HepG2 (cell line): Measurements from ENCODE around the gene P4HA1. TPM values are rescaled to one million over a fixed set of nuclear protein-coding genes. Genes with fewer than 3 reads are reported as not detected.
A peak's percentile ranks its signal among the peaks of the same experiment; 100 is the strongest.

ENCODE experiments used
- ATRX ChIP-seq: sonication (generic); formaldehyde crosslinking; IDR thresholded peaks from 2 replicates; pipeline ENCODE4 v1.4.0; 2020; ENCODE audit warnings: missing genetic modification reagents, borderline replicate concordance
- ESRRA ChIP-seq: sonication (generic); formaldehyde crosslinking; IDR thresholded peaks from 2 replicates; pipeline ENCODE4 v1.5.1; 2020; ENCODE audit warnings: mild to moderate bottlenecking, low read depth, missing genetic modification reagents
- GLI4 ChIP-seq: sonication (generic); formaldehyde crosslinking; IDR thresholded peaks from 2 replicates; pipeline ENCODE4 v1.5.1; 2020; ENCODE audit warnings: missing genetic modification reagents, mild to moderate bottlenecking, moderate library complexity, borderline replicate concordance
- HNF1A ChIP-seq, 2 experiments: sonication (generic) in 1 of 2; formaldehyde crosslinking in 1 of 2; IDR thresholded peaks; 2 replicates each; pipeline versions ENCODE4 v1.4.0 to v1.6.1; 2016 to 2020; ENCODE audit warnings: borderline replicate concordance in 1 of 2, low read depth in 1 of 2, mild to moderate bottlenecking in 1 of 2, missing genetic modification reagents in 1 of 2
- MAFF ChIP-seq: IDR thresholded peaks from 2 replicates; pipeline ENCODE4 v1.6.1; 2011; ENCODE audit warnings: low read depth, low read length, improper control_type of control experiment
- MIER3 ChIP-seq: IDR thresholded peaks from 2 replicates; pipeline ENCODE4 v1.6.1; 2016; ENCODE audit warnings: missing compliant biosample characterization, borderline replicate concordance
- MXD3 ChIP-seq: IDR thresholded peaks from 2 replicates; pipeline ENCODE4 v1.6.1; 2016; ENCODE audit warnings: mild to moderate bottlenecking, missing biosample characterization, missing genetic modification reagents
- MYC ChIP-seq: sonication (generic); formaldehyde crosslinking; IDR thresholded peaks from 2 replicates; pipeline ENCODE4 v1.9.0; 2021; ENCODE audit warnings: missing genetic modification reagents, borderline replicate concordance
- NFYB ChIP-seq: sonication (generic); formaldehyde crosslinking; IDR thresholded peaks from 2 replicates; pipeline ENCODE4 v1.4.0; 2020; ENCODE audit warnings: missing genetic modification reagents
- PAWR ChIP-seq: sonication (generic); formaldehyde crosslinking; IDR thresholded peaks from 2 replicates; pipeline ENCODE4 v1.4.0; 2020; ENCODE audit warnings: missing genetic modification reagents, mild to moderate bottlenecking, borderline replicate concordance
- RXRB ChIP-seq: IDR thresholded peaks from 2 replicates; pipeline ENCODE4 v1.6.1; 2016; ENCODE audit warnings: borderline replicate concordance, missing genetic modification reagents, missing compliant biosample characterization
- SETDB1 ChIP-seq: sonication (generic); formaldehyde crosslinking; IDR thresholded peaks from 2 replicates; pipeline ENCODE4 v1.5.1; 2020; ENCODE audit warnings: missing genetic modification reagents, mild to moderate bottlenecking, borderline replicate concordance
- SMAD3 ChIP-seq: sonication (generic); formaldehyde crosslinking; IDR thresholded peaks from 2 replicates; pipeline ENCODE4 v1.4.0; 2020; ENCODE audit warnings: missing genetic modification reagents
- ZBTB46 ChIP-seq: sonication (generic); formaldehyde crosslinking; IDR thresholded peaks from 2 replicates; pipeline ENCODE4 v1.4.0; 2020; ENCODE audit warnings: mild to moderate bottlenecking, missing genetic modification reagents, borderline replicate concordance
- ZMYM4 ChIP-seq: sonication (generic); formaldehyde crosslinking; IDR thresholded peaks from 2 replicates; pipeline ENCODE4 v1.8.1; 2023; ENCODE audit warnings: mild to moderate bottlenecking, missing genetic modification reagents
- ZNF101 ChIP-seq: sonication (generic); formaldehyde crosslinking; IDR thresholded peaks from 2 replicates; pipeline ENCODE4 v1.4.0; 2020; ENCODE audit warnings: mild to moderate bottlenecking, low read depth, missing genetic modification reagents, borderline replicate concordance
- ZNF20 ChIP-seq: sonication (generic); formaldehyde crosslinking; IDR thresholded peaks from 2 replicates; pipeline ENCODE4 v1.4.0; 2020; ENCODE audit warnings: mild to moderate bottlenecking, moderate library complexity, missing genetic modification reagents
- ZNF572 ChIP-seq: sonication (generic); formaldehyde crosslinking; IDR thresholded peaks from 2 replicates; pipeline ENCODE4 v1.5.1; 2020; ENCODE audit warnings: mild to moderate bottlenecking, missing genetic modification reagents
- ZNF598 ChIP-seq: sonication (generic); formaldehyde crosslinking; IDR thresholded peaks from 2 replicates; pipeline ENCODE4 v1.5.1; 2020; ENCODE audit warnings: mild to moderate bottlenecking, missing genetic modification reagents, borderline replicate concordance
- ZNF670 ChIP-seq: sonication (generic); formaldehyde crosslinking; IDR thresholded peaks from 2 replicates; pipeline ENCODE4 v1.8.0; 2022; ENCODE audit warnings: mild to moderate bottlenecking, missing genetic modification reagents, borderline replicate concordance
- ZNF724P ChIP-seq: sonication (generic); formaldehyde crosslinking; IDR thresholded peaks from 2 replicates; pipeline ENCODE4 v1.8.0; 2022; ENCODE audit warnings: missing genetic modification reagents, borderline replicate concordance
- ZSCAN12 ChIP-seq: sonication (generic); formaldehyde crosslinking; IDR thresholded peaks from 2 replicates; pipeline ENCODE4 v1.9.0; 2021; ENCODE audit warnings: mild to moderate bottlenecking, missing genetic modification reagents
- ZSCAN20 ChIP-seq: sonication (generic); formaldehyde crosslinking; IDR thresholded peaks from 2 replicates; pipeline ENCODE4 v1.4.0; 2020; ENCODE audit warnings: missing genetic modification reagents, mild to moderate bottlenecking, borderline replicate concordance
- polyA plus RNA-seq, 8 experiments: library from polyadenylated mRNA; depleted of rRNA in 3 of 8; stranded (reverse) in 7 of 8; unstranded in 1 of 8; fragments of >200 nt; fragmentation: Illumina TruSeq in 4 of 8; extraction: Trizol in 4 of 8; gene quantifications; 2 replicates each; pipeline versions ENCODE4 v1.2.1 to v1.2.3, GENCODE V29; 2011 to 2016; ENCODE audit warnings: low read depth in 4 of 8, missing spikeins in 1 of 8, mixed read lengths in 1 of 8; ENCODE audit not compliant: insufficient read depth in 1 of 8
- total RNA-seq, 5 experiments: library from RNA; depleted of rRNA; stranded (reverse); fragments of >200 nt; fragmentation: Illumina TruSeq; extraction: Trizol; gene quantifications; 2 replicates each; pipeline ENCODE4 v1.2.3, GENCODE V29; 2016; ENCODE audit warnings: low read depth in 1 of 5

The P4HA1 gene
- total and polyA plus RNA-seq, 2 of the 13 experiments (the other 11 are each of a cell fraction or from before 2014, with no cell fraction given) = 63.1 to 196 TPM

GRCh38 chr10:73096449-73097304 is at the start of gene P4HA1 (continued):
- TF ChIP-seq GLI4 (CRISPR knock-in tag) = no peak
- TF ChIP-seq ZMYM4 = peak; percentile 97
- peak; percentile 75 for TF ChIP-seq RXRB (CRISPR knock-in tag)
- TF ChIP-seq ZBTB46 (CRISPR knock-in tag) = no peak
- TF ChIP-seq ATRX (CRISPR knock-in tag) = no peak
- TF ChIP-seq PAWR (CRISPR knock-in tag) = no peak
- TF ChIP-seq ZNF598 (CRISPR knock-in tag) = peak; percentile 94
- TF ChIP-seq HNF1A (IDR thresholded peaks at IDR 0.05; ENCODE audit: low read depth) = no peak
- TF ChIP-seq HNF1A (CRISPR knock-in tag; IDR thresholded peaks at IDR 0.05; ENCODE audit: borderline replicate concordance) = peak; percentile 73
- peak; percentile 91; the same call in 1 of the 2 replicates for TF ChIP-seq ZSCAN20 (CRISPR knock-in tag)
- no peak; the same call in 1 of the 2 replicates for TF ChIP-seq ZSCAN12 (CRISPR knock-in tag)
- TF ChIP-seq ZNF20 (CRISPR knock-in tag) = 0 out of 2 replicates have a peak, but pooled peaks have one; percentile 52
- peak; percentile 46; the same call in 1 of the 2 replicates for TF ChIP-seq ESRRA (CRISPR knock-in tag)
- no peak for TF ChIP-seq ZNF724P (CRISPR knock-in tag)
- TF ChIP-seq MAFF = no peak
- TF ChIP-seq SETDB1 (CRISPR knock-in tag) = no peak
- TF ChIP-seq MIER3 (CRISPR knock-in tag) = peak; percentile 76
- TF ChIP-seq SMAD3 (CRISPR knock-in tag) = peak; percentile 84
- TF ChIP-seq ZNF101 = no peak
- no peak for TF ChIP-seq ZNF572
- TF ChIP-seq MXD3 (CRISPR knock-in tag) = peak; percentile 83; the same call in 1 of the 2 replicates
- TF ChIP-seq MYC (CRISPR knock-in tag) = peak; percentile 81; the same call in 1 of the 2 replicates
- TF ChIP-seq ZNF670 (CRISPR knock-in tag) = peak; percentile 86; the same call in 1 of the 2 replicates
- no peak; the same call in 1 of the 2 replicates for TF ChIP-seq NFYB (CRISPR knock-in tag)
